Hematopoietic multipotent progenitor cell treated with erythropoietin and hydrocortisone succinate and interleukin-3 and kit ligand, for 17 days (in vitro differentiated cells): ENCODE data around the gene CACNG1.
"Not testable (repeated sequence)": the region's sequence is repeated elsewhere in the genome, so short reads cannot be mapped to it uniquely, and the experiment has no call there.

ENCODE experiments used
- DNase-seq: peaks from one replicate; pipeline ENCODE4 v3.0.0-alpha.2; 2015; ENCODE audit warnings: low spot score

The CACNG1 gene

GRCh38 chr17:67080804-67081203 is 36.5 kb downstream of the CACNG1 start:
- DNase-seq = no peak

- no peak for DNase-seq
Observed at GRCh38 chr17:67082107-67082506, 37.8 kb downstream of the CACNG1 start.

- no peak for DNase-seq
Observed at GRCh38 chr17:67085406-67085805, 41.1 kb downstream of the CACNG1 start.

GRCh38 chr17:67088639-67089038 is 44.3 kb downstream of the CACNG1 start:
- no peak for DNase-seq

GRCh38 chr17:67090341-67090740 is 46.0 kb downstream of the CACNG1 start:
- DNase-seq = no peak

- no peak for DNase-seq
Observed at GRCh38 chr17:67092291-67092690, 47.9 kb downstream of the CACNG1 start.

- not testable (repeated sequence) for DNase-seq
Observed at GRCh38 chr17:67092710-67093109, 48.4 kb downstream of the CACNG1 start.

- DNase-seq = no peak
Observed at GRCh38 chr17:67093348-67093747, 49.0 kb downstream of the CACNG1 start.

- not testable (repeated sequence) for DNase-seq
Observed at GRCh38 chr17:67095291-67095690, 50.9 kb downstream of the CACNG1 start.

GRCh38 chr17:67095803-67096202 is 51.4 kb downstream of the CACNG1 start:
- DNase-seq = no peak

- DNase-seq = no peak
Observed at GRCh38 chr17:67096609-67097008, 52.3 kb downstream of the CACNG1 start.

GRCh38 chr17:67098006-67098405 is 53.7 kb downstream of the CACNG1 start:
- no peak for DNase-seq

GRCh38 chr17:67104641-67105040 is 60.3 kb downstream of the CACNG1 start:
- DNase-seq = not testable (repeated sequence)

- no peak for DNase-seq
Observed at GRCh38 chr17:67105213-67105612, 60.9 kb downstream of the CACNG1 start.
